Fibroblast of skin of right biceps (primary cell): Measurements from ENCODE around the gene PLEKHD1.

ENCODE experiments used
- DNase-seq: peaks from one replicate; pipeline ENCODE4 v3.0.0-alpha.2; 2013

The PLEKHD1 gene

DNA sequence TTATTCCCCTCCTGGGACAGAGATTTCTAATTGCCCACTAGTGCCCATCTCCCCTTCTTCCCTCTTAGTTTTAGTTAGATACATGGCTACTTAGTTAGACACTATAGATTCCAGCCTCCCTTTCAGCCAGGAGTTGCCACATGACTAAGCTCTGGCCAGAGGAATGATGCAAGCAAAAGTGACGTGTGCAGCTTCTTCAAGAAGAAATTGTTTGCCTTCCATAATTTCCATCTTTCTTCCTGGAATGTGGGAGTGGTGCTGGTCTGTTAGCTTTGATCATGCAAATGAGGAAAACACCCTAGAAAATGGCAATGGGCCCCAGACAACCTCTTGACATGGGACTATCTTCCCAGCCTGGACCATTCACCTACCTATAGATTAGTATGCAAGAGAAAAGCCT lies 68.7 kb downstream of the PLEKHD1 start:
- DNase-seq = peak; percentile 67

GRCh38 chr14:69554500-69554899 lies 70.0 kb downstream of the PLEKHD1 start:
- no peak for DNase-seq

- no peak for DNase-seq
Observed at GRCh38 chr14:69558774-69559173, 74.2 kb downstream of the PLEKHD1 start.

DNA sequence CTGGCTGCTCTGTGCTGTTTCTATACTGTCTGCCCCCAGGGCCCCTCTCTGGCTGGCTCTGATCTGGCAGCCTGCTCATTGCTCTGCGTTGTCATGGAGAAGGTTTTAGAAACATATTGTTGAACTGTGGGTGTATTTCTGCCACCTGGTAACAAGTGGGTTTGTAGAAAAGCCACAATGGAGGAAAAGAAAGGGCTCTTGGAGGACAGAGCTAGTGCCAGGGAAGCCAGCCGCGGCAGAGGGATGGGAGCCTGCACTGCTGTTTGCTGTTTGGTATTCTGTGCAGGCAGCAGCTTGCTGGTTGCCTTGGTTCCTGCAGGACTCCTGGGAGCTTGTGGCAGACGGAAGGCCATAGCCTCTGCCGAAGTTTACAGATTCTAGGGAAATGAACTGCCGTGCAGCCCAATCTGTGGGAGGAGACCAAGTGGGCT lies 75.1 kb downstream of the PLEKHD1 start:
- no peak for DNase-seq

DNA sequence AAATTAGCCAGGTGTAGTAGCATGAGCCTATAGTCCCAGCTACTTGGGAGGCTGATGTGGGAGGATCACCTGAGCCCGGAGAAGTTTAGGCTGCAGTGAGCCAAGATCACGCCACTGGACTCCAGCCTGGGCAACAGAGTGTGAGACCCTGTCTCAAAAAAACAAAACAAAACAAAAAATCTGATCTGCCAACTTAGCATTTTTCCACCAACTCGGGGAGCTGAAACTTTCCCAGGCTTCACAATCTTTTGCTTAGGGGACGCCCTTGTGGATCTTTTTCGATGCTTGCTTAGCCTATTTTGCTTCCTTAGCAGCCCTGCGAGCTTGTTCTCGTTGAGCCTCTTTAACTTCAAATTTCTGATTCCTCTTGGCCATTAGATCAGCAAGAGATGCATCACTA lies 76.3 kb downstream of the PLEKHD1 start:
- no peak for DNase-seq

DNA sequence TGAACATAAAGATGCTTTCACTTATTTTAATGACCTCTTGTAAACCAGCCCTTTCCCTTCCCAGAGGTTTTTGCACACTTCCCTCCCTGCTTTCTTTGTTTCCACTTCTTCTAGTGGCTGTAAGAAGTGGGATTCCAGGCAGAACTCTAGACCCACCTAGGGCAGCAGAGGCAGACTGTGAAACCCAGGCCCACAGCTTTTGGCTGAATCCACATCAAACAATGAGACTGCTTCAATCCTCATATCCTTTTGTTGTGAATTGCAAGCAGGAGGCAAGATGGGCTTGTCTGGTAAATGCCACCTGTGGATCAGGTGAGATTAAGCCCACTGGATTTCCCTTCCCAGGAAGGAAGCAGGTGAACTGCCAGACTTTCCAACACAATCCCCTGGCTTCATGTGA lies 77.4 kb downstream of the PLEKHD1 start:
- DNase-seq = no peak

- DNase-seq = no peak
Observed at GRCh38 chr14:69567563-69567962, 83.0 kb downstream of the PLEKHD1 start.

DNA sequence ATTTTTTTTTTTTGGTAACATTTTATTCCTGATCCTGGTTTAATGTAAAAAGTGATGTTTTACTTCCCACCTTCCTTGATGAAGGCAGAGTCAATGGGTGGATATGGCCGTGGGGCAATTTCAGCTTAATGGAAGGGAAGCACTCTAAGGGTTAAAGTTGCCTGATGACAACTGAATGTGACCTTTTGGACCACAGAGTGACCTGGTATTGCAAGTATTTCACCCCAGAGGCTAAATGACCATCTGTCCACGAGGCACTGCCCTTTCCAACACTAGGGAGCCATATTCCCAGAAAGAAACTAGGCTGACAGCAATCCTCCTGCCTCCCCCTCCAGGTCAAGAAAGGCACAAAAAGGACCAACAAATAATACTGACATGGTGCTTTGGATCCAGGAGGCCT lies 85.3 kb downstream of the PLEKHD1 start:
- no peak for DNase-seq

DNA sequence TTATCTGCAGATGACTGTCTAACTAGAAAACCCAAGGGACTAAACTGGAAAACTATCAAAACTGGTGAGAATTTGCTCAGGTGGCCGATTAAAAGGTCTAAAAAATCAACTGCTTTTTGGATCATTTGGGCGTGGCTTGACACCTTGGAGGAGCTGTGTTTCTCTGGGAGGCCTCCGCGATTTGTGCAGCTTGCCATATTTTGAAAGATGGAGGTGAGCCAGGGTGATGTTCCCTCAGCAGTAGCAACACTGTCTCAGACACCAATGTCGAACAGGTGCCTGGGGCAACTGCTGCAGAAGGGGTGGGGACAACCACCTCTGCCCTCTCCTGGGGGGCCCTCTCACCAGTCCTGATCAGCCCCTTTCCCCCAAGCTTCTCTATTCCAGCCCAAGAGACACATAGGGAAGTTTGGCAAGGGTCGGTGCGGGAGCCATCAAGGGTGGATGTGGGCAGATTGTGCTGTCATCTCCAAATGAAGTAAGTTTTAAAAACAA lies 86.4 kb downstream of the PLEKHD1 start:
- DNase-seq = no peak

DNA sequence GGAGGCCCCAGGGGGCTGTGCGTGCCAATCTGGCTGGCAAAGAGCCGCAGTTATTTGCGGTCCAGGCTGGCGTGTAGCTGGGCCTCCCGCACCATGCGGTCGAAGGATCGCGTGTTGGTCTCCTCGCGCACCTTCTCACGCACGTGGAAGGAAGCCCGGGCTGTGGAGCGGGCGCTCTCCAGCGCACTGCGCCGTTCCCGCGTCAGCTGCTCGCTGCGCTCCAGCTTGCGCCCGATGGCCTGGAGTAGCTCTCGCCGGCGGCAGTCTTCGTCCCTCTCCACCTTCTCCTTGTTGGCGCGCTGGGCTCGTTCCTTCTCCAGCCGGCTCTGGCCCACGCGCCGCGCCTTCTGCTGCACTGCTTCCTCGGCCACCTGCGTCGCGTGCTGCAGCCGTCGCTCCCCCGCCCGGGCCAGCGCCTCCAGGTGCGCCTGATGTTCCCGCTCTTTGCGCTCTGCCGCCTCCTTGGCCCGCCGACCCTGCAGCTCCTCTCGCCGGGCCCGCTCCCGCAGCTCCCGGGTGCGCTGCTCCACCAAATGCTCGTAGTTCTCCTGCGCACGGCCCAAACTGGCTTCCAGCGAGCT lies 87.0 kb downstream of the PLEKHD1 start:
- DNase-seq = no peak

- DNase-seq = peak; percentile 23
Observed at GRCh38 chr14:69572030-69572840, 87.7 kb downstream of the PLEKHD1 start.

GRCh38 chr14:69572841-69573135 lies 88.3 kb downstream of the PLEKHD1 start:
- DNase-seq = peak; percentile 10

DNA sequence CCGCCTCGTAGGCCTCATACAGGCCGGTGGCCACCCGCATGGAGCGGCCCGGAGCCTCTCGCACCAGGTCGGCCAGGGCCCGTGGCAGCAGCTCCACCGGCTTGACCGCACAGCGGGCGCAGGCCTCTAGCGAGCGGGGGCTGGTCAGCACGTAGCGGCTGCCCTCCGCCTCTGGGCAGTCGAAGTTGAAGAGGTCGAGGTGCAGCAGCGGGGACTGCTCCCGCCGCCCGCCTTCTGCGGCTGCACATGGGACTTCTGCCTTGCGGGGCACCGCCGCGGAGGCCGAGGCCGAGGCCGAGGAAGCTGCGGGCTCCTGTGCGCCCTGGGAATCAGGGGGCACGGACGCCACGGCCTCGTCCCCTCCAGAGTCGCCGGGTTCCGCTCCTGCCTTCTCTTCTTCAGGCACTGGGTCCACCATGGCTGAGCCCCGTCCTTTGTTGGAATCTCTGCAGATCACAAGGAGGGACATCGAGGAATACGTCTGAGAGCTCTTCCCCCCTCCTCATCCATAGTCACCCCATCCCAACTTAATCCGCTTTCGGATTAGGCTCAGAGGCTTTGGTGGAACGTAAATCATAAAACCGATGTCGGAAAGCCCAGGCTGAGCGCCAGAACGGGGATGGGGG lies 88.8 kb downstream of the PLEKHD1 start:
- no peak for DNase-seq

- no peak for DNase-seq
Observed at GRCh38 chr14:69573831-69574262, 89.3 kb downstream of the PLEKHD1 start.

- DNase-seq = peak; percentile 45
Observed at GRCh38 chr14:69574263-69574953, 89.9 kb downstream of the PLEKHD1 start, which contains the start of gene CCDC177. CCDC177 (minus strand) TSS chr14:69574871; CDS start chr14:69573622, 1,249 bp downstream.

GRCh38 chr14:69574954-69575295 lies 90.4 kb downstream of the PLEKHD1 start:
- DNase-seq = no peak

GRCh38 chr14:69579476-69579875 lies 94.9 kb downstream of the PLEKHD1 start:
- no peak for DNase-seq

DNA sequence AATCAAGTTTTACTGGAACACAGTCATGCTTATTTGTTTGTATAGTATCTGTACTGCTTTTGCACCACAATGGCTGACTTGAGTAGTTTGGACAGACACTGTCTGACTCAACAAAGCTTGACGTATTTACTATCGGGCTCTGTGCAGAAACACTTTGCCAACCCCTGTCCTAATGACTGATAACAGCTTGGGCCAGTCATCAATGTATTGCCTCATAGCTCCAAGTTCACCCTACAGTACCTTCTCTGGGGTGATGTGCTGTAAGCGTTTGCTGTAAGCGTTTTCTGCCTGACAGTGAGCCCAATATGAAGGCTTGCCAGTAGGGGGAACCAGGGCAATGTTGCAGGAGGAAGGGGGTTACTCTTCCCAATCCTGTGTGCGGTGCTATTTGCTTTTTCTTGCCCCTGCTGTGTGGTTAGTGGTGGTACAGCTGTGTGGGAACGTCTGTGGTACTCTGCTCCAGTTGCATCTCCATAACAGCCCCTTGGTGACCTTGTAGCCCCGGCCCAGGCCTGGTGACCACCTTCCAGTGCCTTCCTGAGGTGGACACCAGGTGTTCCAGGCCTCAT lies 95.6 kb downstream of the PLEKHD1 start:
- DNase-seq = peak; percentile 83
